CD4-positive, alpha-beta memory T cell (primary cell): ENCODE measurements around the gene PHF21B. TPM values are rescaled to one million over a fixed set of nuclear protein-coding genes. Genes with fewer than 3 reads are reported as not detected.
"Not testable (repeated sequence)": the region's sequence is repeated elsewhere in the genome, so short reads cannot be mapped to it uniquely, and the experiment has no call there.

Experiments used
- CTCF ChIA-PET: fragments of 350-600 bp; sonication (Branson Sonifier 250); formaldehyde crosslinking; loops from one replicate; lab custom pipeline; 2021; ENCODE audit warnings: inconsistent platforms; ENCODE audit not compliant: partially characterized antibody; lab: Charles Lee
- POLR2A ChIA-PET: fragments of 350-600 bp; sonication (Branson Sonifier 250); formaldehyde crosslinking; loops from one replicate; lab custom pipeline; 2021; ENCODE audit not compliant: partially characterized antibody; lab: Charles Lee
- DNase-seq, 5 donors: peaks; one replicate each; pipeline versions ENCODE4 v3.0.0 to v3.0.0-alpha.2; 2020 to 2022; ENCODE audit warnings: mixed read lengths in 1 of 5
- H3K27ac ChIP-seq: one replicate; pipeline ENCODE4 v1.7.0; 2013; ENCODE audit warnings: low read depth, low read length
- H3K27me3 ChIP-seq: 2 replicates; pipeline ENCODE4 v1.7.0; 2013; ENCODE audit warnings: mild to moderate bottlenecking, low read length, moderate library complexity; ENCODE audit not compliant: insufficient read depth
- H3K36me3 ChIP-seq: 2 replicates; pipeline ENCODE4 v1.7.0; 2013; ENCODE audit warnings: mild to moderate bottlenecking, low read length, moderate library complexity; ENCODE audit not compliant: insufficient read depth
- H3K4me1 ChIP-seq: 2 replicates; pipeline ENCODE4 v1.7.0; 2013; ENCODE audit warnings: mild to moderate bottlenecking, low read length, moderate library complexity; ENCODE audit not compliant: insufficient read depth
- H3K4me3 ChIP-seq, 2 donors: one replicate each; pipeline ENCODE4 v1.7.0; 2013; ENCODE audit warnings: low read length in 2 of 2, mild to moderate bottlenecking in 1 of 2
- H3K9me3 ChIP-seq, 2 donors: one replicate each; pipeline ENCODE4 v1.7.0; 2013; ENCODE audit warnings: low read length in 2 of 2, control low read depth in 1 of 2; ENCODE audit not compliant: control insufficient read depth in 1 of 2
- H3K27ac Mint-ChIP-seq, 7 donors: one replicate each; pipeline ENCODE4 v1.8.0; 2020 to 2021; ENCODE audit warnings: mixed read lengths in 7 of 7, mild to moderate bottlenecking in 6 of 7, inconsistent platforms in 3 of 7, moderate library complexity in 3 of 7
- H3K27me3 Mint-ChIP-seq, 2 donors: one replicate each; pipeline ENCODE4 v1.8.0; 2020 to 2021; ENCODE audit warnings: mixed read lengths in 2 of 2
- H3K36me3 Mint-ChIP-seq, 2 donors: one replicate each; pipeline ENCODE4 v1.8.0; 2020 to 2021; ENCODE audit warnings: mixed read lengths in 2 of 2, inconsistent platforms in 1 of 2, mild to moderate bottlenecking in 1 of 2
- H3K4me1 Mint-ChIP-seq, 4 donors: one replicate each; pipeline ENCODE4 v1.8.0; 2020 to 2021; ENCODE audit warnings: mixed read lengths in 4 of 4, mild to moderate bottlenecking in 1 of 4
- H3K4me3 Mint-ChIP-seq, 8 donors: one replicate each; pipeline ENCODE4 v1.8.0; 2020 to 2021; ENCODE audit warnings: mixed read lengths in 8 of 8, mild to moderate bottlenecking in 7 of 8, moderate library complexity in 6 of 8, inconsistent platforms in 3 of 8
- H3K9me3 Mint-ChIP-seq, 8 donors: one replicate each; pipeline ENCODE4 v1.8.0; 2020 to 2021; ENCODE audit warnings: mixed read lengths in 8 of 8, mild to moderate bottlenecking in 5 of 8, inconsistent platforms in 3 of 8, moderate library complexity in 1 of 8
- intact Hi-C: fragments of 100-400 bp; cut with micrococcal nuclease; formaldehyde crosslinking; loops from one replicate; pipeline ENCODE4 v1.15.1; 2023
- polyA plus RNA-seq, 2 donors: library from polyadenylated mRNA; unstranded; fragments of 300-500 nt; fragmentation: Illumina TruSeq; gene quantifications; one replicate each; pipeline ENCODE4 v1.2.3, GENCODE V29; 2021
- total RNA-seq, 2 experiments: library from RNA; stranded (reverse); gene quantifications; one replicate each; pipeline ENCODE4 v1.2.3, GENCODE V29; 2021

PHF21B gene
- total and polyA plus RNA-seq, 4 experiments from 2014 or later: not detected

DNA sequence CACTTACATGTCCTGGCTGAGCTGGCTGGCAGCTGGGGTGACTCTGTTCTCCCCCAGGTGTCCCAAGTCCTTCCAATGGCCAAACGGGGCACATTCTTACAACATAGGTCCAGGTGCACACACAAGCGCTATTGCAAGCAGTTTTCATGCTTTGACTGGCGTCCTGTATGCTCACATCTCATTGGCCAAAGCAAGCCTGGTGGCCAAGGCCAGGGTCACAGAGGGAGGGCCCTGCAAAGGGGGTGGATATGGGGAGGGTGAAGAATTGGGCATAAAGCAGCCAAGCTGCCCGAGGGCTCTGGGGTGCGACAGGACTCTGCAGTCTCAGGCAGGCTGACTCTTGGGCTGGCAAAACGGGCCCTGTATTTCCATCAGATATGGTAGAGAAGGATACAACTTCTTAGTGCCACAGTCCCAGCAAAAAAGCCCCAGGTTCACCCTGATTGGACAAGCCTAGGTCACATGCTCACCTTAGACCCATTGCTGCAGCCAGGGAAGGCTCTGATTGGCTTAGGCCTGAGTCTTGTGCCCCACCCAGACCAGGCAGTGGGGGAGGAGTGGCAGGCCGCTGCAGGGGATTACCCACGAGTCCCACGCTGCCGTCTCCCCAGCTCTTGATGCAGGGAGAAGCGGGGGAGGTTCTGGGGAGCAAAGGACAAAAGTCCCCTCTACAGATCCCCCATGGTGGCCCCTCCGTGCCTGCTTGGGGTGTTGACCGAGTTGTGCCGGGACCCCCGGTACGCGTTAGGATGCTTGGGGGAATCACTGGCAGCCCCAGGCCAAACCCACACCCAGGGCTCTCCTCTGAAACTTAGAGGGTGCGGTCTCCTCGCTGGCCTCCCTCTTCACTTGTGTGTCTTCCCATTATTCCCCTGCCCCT, 146.6 kb downstream of the PHF21B start:
- CTCF ChIA-PET: no interaction called here
- Mint-ChIP-seq H3K9me3 (peaks cover 0 to 2% (median 0%) of the 10 kb centered on the region in 8 donors), H3K4me3 (no peak overlapping the region), H3K27ac (no peak overlapping the region), H3K4me1 (no peaks in the 10 kb centered on the region), H3K27me3 (peaks cover 4 to 5% of the 10 kb centered on the region in 2 donors), H3K36me3 (no peaks in the 10 kb centered on the region)
- intact Hi-C loops: no loop called here
- Histone ChIP-seq H3K9me3 (no peaks in the 10 kb centered on the region), H3K4me1 (no peaks in the 10 kb centered on the region), H3K27ac (no peak overlapping the region), H3K4me3 (no peak overlapping the region), H3K36me3 (no peaks in the 10 kb centered on the region), H3K27me3 (no peaks in the 10 kb centered on the region)
- no peak for DNase-seq
- POLR2A ChIA-PET: no interaction called here

DNA sequence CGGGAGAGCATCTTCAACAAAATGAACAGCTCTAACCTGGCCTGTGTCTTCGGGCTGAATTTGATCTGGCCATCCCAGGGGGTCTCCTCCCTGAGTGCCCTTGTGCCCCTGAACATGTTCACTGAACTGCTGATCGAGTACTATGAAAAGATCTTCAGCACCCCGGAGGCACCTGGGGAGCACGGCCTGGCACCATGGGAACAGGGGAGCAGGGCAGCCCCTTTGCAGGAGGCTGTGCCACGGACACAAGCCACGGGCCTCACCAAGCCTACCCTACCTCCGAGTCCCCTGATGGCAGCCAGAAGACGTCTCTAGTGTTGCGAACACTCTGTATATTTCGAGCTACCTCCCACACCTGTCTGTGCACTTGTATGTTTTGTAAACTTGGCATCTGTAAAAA, 147.5 kb downstream of the PHF21B start:
- intact Hi-C loops: no loop called here
- no peak overlapping the region for H3K27ac ChIP-seq
- H3K4me3 ChIP-seq: no peak overlapping the region
- Mint-ChIP-seq H3K4me3 (no peak overlapping the region), H3K36me3 (no peaks in the 10 kb centered on the region), H3K27ac (no peak overlapping the region), H3K4me1 (no peaks in the 10 kb centered on the region), H3K9me3 (peaks cover 0 to 2% (median 0%) of the 10 kb centered on the region in 8 donors), H3K27me3 (peaks cover 4% of the 10 kb centered on the region in 2 donors)
- H3K36me3 ChIP-seq: no peaks in the 10 kb centered on the region
- no peaks in the 10 kb centered on the region for H3K9me3 ChIP-seq
- DNase-seq: no peak
- no peaks in the 10 kb centered on the region for H3K27me3 ChIP-seq
- POLR2A ChIA-PET: no interaction called here
- CTCF ChIA-PET: no interaction called here
- H3K4me1 ChIP-seq: no peaks in the 10 kb centered on the region

DNA sequence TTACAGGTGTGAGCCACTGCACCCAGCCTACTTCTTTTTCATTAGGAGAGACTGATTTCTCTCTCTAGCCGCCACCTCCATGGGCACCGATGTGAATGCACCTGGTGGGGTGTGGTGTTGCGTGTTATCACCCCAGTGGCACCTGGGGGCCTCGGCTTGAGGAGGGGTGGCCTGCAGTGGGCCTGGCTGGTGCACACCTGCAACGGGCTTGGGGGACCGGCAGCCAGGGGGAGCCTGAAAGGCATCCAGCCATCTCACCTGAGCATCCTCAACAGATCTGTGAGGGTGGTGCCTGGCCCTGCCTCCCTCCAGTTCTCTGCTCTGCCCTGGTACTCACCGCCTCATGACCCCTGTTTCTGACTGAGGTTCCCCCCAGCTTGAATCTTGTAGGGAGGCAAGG, 148.6 kb downstream of the PHF21B start:
- DNase-seq: no peak
- H3K27ac ChIP-seq: no peak overlapping the region
- H3K9me3 Mint-ChIP-seq: peaks cover 0 to 2% (median 0%) of the 10 kb centered on the region in 8 donors
- H3K9me3 ChIP-seq: no peaks in the 10 kb centered on the region
- no peaks in the 10 kb centered on the region for H3K36me3 Mint-ChIP-seq
- no peak overlapping the region for H3K27ac Mint-ChIP-seq
- intact Hi-C loops: no loop called here
- H3K36me3 ChIP-seq: no peaks in the 10 kb centered on the region
- no peaks in the 10 kb centered on the region for H3K27me3 ChIP-seq
- H3K4me1 Mint-ChIP-seq: no peaks in the 10 kb centered on the region
- H3K4me3 Mint-ChIP-seq: no peak overlapping the region
- H3K27me3 Mint-ChIP-seq: peaks cover 2 to 3% of the 10 kb centered on the region in 2 donors
- no peaks in the 10 kb centered on the region for H3K4me1 ChIP-seq
- ChIA-PET CTCF (no interaction called here), POLR2A (no interaction called here)
- no peak overlapping the region for H3K4me3 ChIP-seq

DNA sequence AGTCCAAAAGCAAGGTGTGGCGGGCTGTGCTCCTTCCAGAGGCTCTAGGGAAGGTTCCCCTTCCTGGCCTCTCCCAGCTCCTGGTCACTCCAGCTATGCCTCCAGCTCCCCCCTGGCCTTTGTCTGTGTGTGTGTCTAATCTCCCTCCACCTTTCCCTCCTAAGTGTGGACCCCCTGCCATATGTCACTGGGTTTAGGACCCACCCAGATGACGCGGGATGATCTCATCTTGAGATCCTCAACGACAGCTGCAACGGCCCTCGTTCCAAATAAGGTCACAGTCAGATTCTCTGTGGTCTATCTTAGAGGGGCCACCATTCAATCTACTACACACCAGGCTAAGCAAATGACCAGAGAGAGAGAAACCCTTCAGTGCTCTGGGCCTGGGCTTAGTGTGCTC, 149.5 kb downstream of the PHF21B start:
- H3K27me3 Mint-ChIP-seq: peaks cover 2 to 3% of the 10 kb centered on the region in 2 donors
- H3K4me1 Mint-ChIP-seq: no peaks in the 10 kb centered on the region
- no peak overlapping the region for H3K4me3 Mint-ChIP-seq
- Histone ChIP-seq H3K9me3 (no peaks in the 10 kb centered on the region), H3K36me3 (no peaks in the 10 kb centered on the region), H3K4me1 (no peaks in the 10 kb centered on the region), H3K27me3 (no peaks in the 10 kb centered on the region), H3K4me3 (no peak overlapping the region), H3K27ac (no peak overlapping the region)
- no peak for DNase-seq
- ChIA-PET CTCF (no interaction called here), POLR2A (no interaction called here)
- no peak overlapping the region for H3K27ac Mint-ChIP-seq
- H3K36me3 Mint-ChIP-seq: no peaks in the 10 kb centered on the region
- intact Hi-C loops: no loop called here
- peaks cover 0 to 2% (median 0%) of the 10 kb centered on the region in 8 donors for H3K9me3 Mint-ChIP-seq

DNA sequence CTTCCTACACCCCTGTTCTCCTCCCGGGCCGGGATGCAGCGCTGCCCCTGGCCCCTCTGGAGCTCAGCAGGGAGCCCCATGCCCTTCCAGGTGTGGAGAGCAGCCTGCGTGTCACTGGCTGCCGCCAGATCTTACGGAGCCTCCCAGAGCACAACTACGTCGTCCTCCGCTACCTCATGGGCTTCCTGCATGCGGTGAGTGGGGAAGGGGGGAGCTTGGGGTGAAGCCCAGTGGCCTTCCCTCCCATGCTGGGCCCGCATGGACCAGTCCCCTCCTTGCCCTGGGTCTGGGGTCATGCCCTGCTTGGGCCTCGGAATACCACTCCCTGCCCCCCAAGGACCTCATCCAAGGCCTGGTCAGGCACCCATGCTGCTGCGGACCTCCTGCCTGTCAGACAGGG, 150.2 kb downstream of the PHF21B start:
- no peaks in the 10 kb centered on the region for H3K4me1 Mint-ChIP-seq
- intact Hi-C loops: no loop called here

GRCh38 chr22:44858819-44859218, 151.0 kb downstream of the PHF21B start:
- H3K9me3 ChIP-seq, H3K4me1 Mint-ChIP-seq, H3K27me3 Mint-ChIP-seq, DNase-seq, H3K27ac ChIP-seq, H3K36me3 Mint-ChIP-seq, H3K4me3 Mint-ChIP-seq, H3K4me1 ChIP-seq, CTCF ChIA-PET, H3K9me3 Mint-ChIP-seq, H3K4me3 ChIP-seq, intact Hi-C loops, H3K27ac Mint-ChIP-seq, H3K27me3 ChIP-seq, H3K36me3 ChIP-seq, POLR2A ChIA-PET: not testable (repeated sequence)

More for the DNA sequence above, 150.2 kb downstream of the PHF21B start:
- H3K27ac Mint-ChIP-seq: no peak overlapping the region
- Histone ChIP-seq H3K27ac (no peak overlapping the region), H3K4me3 (no peak overlapping the region), H3K36me3 (no peaks in the 10 kb centered on the region), H3K27me3 (no peaks in the 10 kb centered on the region), H3K4me1 (no peaks in the 10 kb centered on the region), H3K9me3 (no peaks in the 10 kb centered on the region)
- peaks cover 0 to 2% (median 0%) of the 10 kb centered on the region in 8 donors for H3K9me3 Mint-ChIP-seq
- H3K4me3 Mint-ChIP-seq: no peak overlapping the region
- POLR2A ChIA-PET: no interaction called here
- no peaks in the 10 kb centered on the region for H3K36me3 Mint-ChIP-seq
- CTCF ChIA-PET: no interaction called here
- no peak for DNase-seq
- peaks cover 2 to 3% of the 10 kb centered on the region in 2 donors for H3K27me3 Mint-ChIP-seq

- Histone ChIP-seq H3K27me3 (no peaks in the 10 kb centered on the region), H3K36me3 (no peaks in the 10 kb centered on the region), H3K4me1 (no peaks in the 10 kb centered on the region), H3K27ac (no peak overlapping the region), H3K4me3 (no peak overlapping the region), H3K9me3 (no peaks in the 10 kb centered on the region)
- no peaks in the 10 kb centered on the region for H3K27me3 Mint-ChIP-seq
- no peak overlapping the region for H3K4me3 Mint-ChIP-seq
- no peak overlapping the region for H3K27ac Mint-ChIP-seq
- CTCF ChIA-PET: interaction anchor here (0.6 kb wide), 1 partner anchor 44 kb away, joined by 3 read pairs; no protein-coding TSS in a partner anchor
- DNase-seq: no peak
- peaks cover 0 to 2% (median 0%) of the 10 kb centered on the region in 8 donors for H3K9me3 Mint-ChIP-seq
- H3K4me1 Mint-ChIP-seq: no peaks in the 10 kb centered on the region
- intact Hi-C loops: no loop called here
- POLR2A ChIA-PET: no interaction called here
- H3K36me3 Mint-ChIP-seq: no peaks in the 10 kb centered on the region
These were observed 153.9 kb downstream of the PHF21B start for GRCh38 chr22:44855855-44856254.
